ENCODE data around the gene SLAMF8.

The SLAMF8 gene

GRCh38 chr1:159877695-159878444 lies 51.2 kb downstream of the SLAMF8 start:
- no peak for TF ChIP-seq POLR2AphosphoS5 (IDR thresholded peaks at IDR 0.05; ENCODE audit: low read depth, low read length)

DNA sequence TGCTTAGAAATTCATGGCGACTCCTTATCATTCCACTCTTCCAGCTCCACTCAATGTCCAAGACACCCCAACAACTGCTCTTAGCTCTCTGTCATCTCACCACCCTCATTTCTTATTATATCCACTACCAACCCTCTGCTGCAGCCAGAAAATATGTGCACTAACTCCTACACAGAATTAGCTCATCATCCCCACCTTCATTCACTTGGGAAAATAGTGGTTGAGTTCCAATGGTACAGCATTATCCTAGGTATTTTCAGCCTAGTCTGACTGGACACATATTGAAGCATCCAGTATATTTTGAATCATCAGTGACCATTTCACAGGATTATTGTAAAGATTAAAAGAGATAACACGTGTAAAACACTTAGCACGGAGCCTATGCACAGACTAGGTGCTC lies 52.5 kb downstream of the SLAMF8 start:
- TF ChIP-seq POLR2AphosphoS5 (IDR thresholded peaks at IDR 0.05; ENCODE audit: low read depth, low read length) (no peak), TAF1 (IDR thresholded peaks at IDR 0.05; ENCODE audit: borderline replicate concordance, insufficient read depth, low read length) (no peak), SIN3A (IDR thresholded peaks at IDR 0.05; ENCODE audit: borderline replicate concordance, insufficient read depth, low read length) (no peak), FOXP2 (optimal IDR thresholded peaks at IDR 0.05; ENCODE audit: borderline replicate concordance, extremely low read depth, extremely low read length, insufficient read depth) (no peak)
- TF ChIP-seq, protein P1, sequence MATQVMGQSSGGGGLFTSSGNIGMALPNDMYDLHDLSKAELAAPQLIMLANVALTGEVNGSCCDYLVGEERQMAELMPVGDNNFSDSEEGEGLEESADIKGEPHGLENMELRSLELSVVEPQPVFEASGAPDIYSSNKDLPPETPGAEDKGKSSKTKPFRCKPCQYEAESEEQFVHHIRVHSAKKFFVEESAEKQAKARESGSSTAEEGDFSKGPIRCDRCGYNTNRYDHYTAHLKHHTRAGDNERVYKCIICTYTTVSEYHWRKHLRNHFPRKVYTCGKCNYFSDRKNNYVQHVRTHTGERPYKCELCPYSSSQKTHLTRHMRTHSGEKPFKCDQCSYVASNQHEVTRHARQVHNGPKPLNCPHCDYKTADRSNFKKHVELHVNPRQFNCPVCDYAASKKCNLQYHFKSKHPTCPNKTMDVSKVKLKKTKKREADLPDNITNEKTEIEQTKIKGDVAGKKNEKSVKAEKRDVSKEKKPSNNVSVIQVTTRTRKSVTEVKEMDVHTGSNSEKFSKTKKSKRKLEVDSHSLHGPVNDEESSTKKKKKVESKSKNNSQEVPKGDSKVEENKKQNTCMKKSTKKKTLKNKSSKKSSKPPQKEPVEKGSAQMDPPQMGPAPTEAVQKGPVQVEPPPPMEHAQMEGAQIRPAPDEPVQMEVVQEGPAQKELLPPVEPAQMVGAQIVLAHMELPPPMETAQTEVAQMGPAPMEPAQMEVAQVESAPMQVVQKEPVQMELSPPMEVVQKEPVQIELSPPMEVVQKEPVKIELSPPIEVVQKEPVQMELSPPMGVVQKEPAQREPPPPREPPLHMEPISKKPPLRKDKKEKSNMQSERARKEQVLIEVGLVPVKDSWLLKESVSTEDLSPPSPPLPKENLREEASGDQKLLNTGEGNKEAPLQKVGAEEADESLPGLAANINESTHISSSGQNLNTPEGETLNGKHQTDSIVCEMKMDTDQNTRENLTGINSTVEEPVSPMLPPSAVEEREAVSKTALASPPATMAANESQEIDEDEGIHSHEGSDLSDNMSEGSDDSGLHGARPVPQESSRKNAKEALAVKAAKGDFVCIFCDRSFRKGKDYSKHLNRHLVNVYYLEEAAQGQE (IDR thresholded peaks at IDR 0.05; ENCODE audit: insufficient read depth in 1 of 2, low read depth in 2 of 2, low read length in 2 of 2), result no peak

GRCh38 chr1:159879977-159880376 lies 53.3 kb downstream of the SLAMF8 start:
- TF ChIP-seq FOXP2 (optimal IDR thresholded peaks at IDR 0.05; ENCODE audit: borderline replicate concordance, extremely low read depth, extremely low read length, insufficient read depth) (no peak), TAF1 (IDR thresholded peaks at IDR 0.05; ENCODE audit: borderline replicate concordance, insufficient read depth, low read length) (no peak), POLR2AphosphoS5 (IDR thresholded peaks at IDR 0.05; ENCODE audit: low read depth, low read length) (no peak), SIN3A (IDR thresholded peaks at IDR 0.05; ENCODE audit: borderline replicate concordance, insufficient read depth, low read length) (no peak)
- TF ChIP-seq, protein P1 (IDR thresholded peaks at IDR 0.05; ENCODE audit: insufficient read depth in 1 of 2, low read depth in 2 of 2, low read length in 2 of 2), result no peak

DNA sequence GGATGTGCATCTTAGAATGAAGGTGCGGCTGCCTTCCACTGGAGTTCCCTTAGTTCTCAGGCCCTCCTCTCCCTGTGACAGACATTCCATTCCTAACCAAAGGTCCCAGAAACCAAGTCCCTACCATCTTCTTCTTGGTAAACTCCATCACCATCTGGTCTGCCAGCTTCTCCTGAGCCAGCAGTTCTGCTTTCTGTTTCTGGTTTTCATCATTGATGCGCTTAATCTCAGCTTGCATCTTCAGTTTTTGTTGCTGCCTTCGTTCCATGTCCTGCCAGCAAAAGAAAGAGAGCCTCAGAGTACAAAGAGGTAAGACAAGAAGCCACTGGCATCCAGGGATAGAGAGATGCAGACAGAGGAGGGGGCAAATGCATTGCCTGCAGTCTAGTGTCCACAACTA lies 53.8 kb downstream of the SLAMF8 start:
- TF ChIP-seq TAF1 (IDR thresholded peaks at IDR 0.05; ENCODE audit: borderline replicate concordance, insufficient read depth, low read length), result no peak
- TF ChIP-seq FOXP2 (optimal IDR thresholded peaks at IDR 0.05; ENCODE audit: borderline replicate concordance, extremely low read depth, extremely low read length, insufficient read depth), result no peak
- TF ChIP-seq, protein P1 (IDR thresholded peaks at IDR 0.05; ENCODE audit: insufficient read depth in 1 of 2, low read depth in 2 of 2, low read length in 2 of 2), result no peak
- TF ChIP-seq SIN3A (IDR thresholded peaks at IDR 0.05; ENCODE audit: borderline replicate concordance, insufficient read depth, low read length), result no peak
- no peak for TF ChIP-seq POLR2AphosphoS5 (IDR thresholded peaks at IDR 0.05; ENCODE audit: low read depth, low read length)

DNA sequence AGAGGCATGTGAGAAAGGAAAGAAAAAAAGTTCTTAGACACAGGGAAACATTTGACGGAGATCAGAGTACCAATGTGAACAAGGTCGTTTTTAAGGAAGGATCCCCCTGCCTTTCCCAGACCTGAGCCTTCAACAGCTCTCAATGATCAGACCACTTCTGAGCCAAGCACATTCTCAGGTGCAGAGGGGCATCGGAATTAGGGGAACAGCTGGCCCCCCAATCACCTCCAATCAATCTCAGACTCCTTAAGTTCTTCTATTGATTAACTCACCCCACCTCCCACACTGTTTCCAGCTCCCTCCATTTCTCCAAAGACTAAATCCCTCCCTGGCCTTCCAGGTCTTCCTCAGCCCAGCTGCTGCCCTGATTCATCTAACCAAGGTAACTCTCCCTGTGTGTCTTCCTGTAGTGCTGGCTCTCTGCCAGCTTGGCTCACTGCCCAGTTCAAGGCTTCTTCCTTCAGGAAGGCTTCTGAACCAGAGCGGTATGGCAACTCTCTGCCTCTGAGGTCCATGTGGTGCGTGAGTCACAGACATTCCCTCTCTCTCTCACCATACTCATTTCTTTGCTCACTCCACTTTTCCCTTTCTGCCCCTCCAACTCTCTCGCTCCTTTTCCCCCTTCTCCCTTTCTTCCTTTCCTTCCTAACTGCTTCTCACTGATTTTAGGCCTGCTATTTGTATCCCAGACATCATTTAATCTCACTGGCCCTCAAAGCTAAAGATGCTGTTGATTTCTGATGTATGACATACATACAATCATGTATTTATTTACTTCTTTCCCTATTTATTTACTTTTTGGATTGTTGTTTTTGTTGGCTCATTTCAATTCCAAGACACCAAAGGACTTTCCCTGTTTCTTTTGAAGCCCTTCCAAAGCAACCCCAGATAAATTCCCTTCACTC lies 55.2 kb downstream of the SLAMF8 start:
- TF ChIP-seq POLR2AphosphoS5 (IDR thresholded peaks at IDR 0.05; ENCODE audit: low read depth, low read length) (no peak), FOXP2 (optimal IDR thresholded peaks at IDR 0.05; ENCODE audit: borderline replicate concordance, extremely low read depth, extremely low read length, insufficient read depth) (no peak), TAF1 (IDR thresholded peaks at IDR 0.05; ENCODE audit: borderline replicate concordance, insufficient read depth, low read length) (no peak), SIN3A (IDR thresholded peaks at IDR 0.05; ENCODE audit: borderline replicate concordance, insufficient read depth, low read length) (no peak)
- TF ChIP-seq, protein P1 (IDR thresholded peaks at IDR 0.05; ENCODE audit: insufficient read depth in 1 of 2, low read depth in 2 of 2, low read length in 2 of 2), result no peak
